OCI-LY7 (cell line): ENCODE data around the gene COQ10A.

Experiments used
- EZH2phosphoT487 ChIP-seq: fragments of 200-600 bp; sonication (generic); IDR thresholded peaks from 2 replicates; pipeline ENCODE4 v1.6.1; 2018; ENCODE audit warnings: low read depth, borderline replicate concordance, mild to moderate bottlenecking, mixed run types, antibody characterized with exemption, low read length, moderate library complexity, mixed read lengths
- TF ChIP-seq, protein P1 (sequence below): fragments of 200-600 bp; sonication (generic); conservative IDR thresholded peaks from 2 replicates; pipeline ENCODE4 v1.5.1; 2014; ENCODE audit warnings: mild to moderate bottlenecking, antibody characterized with exemption, low read length, moderate library complexity, mixed read lengths

DNA sequence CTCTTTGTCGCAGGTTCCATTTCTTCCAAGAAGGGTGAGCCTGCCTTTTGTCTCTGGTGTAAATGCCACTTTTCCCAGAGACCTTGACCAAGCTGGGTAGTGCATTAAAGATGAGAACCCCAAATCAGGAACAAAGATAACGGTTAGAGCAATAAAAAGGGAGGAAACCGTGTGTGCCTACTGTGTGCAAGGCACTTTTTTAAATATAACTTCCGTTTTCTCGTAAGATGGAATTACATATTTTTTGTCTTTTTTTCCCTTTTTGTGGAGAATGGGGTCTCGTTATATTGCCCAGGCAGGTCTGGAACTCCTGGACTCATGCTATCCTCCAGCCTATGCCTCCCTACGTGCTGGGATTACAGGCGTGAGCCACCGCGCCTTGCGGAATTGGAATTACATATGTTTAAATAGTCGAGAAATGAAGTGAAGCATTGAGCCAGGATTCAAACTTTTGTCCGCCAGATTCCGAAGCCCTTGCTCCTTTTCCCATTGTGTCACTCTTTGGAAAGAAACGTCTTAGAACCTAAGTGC lies 43.1 kb upstream of the COQ10A start:
- TF ChIP-seq, protein P1, sequence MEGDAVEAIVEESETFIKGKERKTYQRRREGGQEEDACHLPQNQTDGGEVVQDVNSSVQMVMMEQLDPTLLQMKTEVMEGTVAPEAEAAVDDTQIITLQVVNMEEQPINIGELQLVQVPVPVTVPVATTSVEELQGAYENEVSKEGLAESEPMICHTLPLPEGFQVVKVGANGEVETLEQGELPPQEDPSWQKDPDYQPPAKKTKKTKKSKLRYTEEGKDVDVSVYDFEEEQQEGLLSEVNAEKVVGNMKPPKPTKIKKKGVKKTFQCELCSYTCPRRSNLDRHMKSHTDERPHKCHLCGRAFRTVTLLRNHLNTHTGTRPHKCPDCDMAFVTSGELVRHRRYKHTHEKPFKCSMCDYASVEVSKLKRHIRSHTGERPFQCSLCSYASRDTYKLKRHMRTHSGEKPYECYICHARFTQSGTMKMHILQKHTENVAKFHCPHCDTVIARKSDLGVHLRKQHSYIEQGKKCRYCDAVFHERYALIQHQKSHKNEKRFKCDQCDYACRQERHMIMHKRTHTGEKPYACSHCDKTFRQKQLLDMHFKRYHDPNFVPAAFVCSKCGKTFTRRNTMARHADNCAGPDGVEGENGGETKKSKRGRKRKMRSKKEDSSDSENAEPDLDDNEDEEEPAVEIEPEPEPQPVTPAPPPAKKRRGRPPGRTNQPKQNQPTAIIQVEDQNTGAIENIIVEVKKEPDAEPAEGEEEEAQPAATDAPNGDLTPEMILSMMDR, result no peak
- no peak for TF ChIP-seq EZH2phosphoT487
